ENCODE data around the gene CNIH1.

DNA sequence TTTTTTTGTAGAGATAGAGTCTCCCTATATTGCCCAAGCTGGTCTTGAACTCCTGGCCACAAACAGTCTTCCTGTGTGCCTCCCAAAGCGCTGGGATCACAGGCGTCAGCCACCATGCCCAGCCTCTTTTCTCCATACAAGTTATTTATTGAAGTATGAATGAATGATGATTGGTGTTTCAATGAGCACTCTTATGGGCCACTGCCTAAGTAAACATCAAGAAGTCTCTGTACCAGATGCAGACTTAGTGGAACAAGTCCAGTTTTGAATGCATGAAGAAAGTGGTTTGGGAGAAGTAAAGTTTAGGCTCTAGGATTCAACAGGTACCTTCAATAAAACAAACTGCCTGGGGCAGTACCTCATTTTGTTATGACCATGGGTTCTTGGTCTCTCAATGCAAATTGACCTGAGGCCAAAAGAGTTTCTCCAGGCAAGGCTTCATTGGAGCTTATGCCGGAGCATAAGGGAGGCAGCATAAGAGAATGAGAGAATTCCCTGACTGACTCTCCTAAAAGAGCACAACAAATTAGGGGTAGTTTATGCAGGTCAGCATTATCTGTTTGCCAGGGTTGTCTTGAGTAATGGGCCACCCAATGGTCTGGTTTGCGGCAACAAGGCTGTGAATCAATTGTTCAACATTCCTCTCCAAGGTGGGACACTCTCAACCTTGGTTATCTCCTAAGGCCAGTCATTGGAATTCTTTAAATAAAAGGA lies 48.7 kb upstream of the CNIH1 start:
- TF ChIP-seq, protein P1, sequence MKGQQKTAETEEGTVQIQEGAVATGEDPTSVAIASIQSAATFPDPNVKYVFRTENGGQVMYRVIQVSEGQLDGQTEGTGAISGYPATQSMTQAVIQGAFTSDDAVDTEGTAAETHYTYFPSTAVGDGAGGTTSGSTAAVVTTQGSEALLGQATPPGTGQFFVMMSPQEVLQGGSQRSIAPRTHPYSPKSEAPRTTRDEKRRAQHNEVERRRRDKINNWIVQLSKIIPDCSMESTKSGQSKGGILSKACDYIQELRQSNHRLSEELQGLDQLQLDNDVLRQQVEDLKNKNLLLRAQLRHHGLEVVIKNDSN (CRISPR knock-in tag; IDR thresholded peaks at IDR 0.05): no peak
- TF ChIP-seq CTCF (IDR thresholded peaks at IDR 0.05) (no peak), TEAD4 (CRISPR knock-in tag; IDR thresholded peaks at IDR 0.05) (no peak), CREM (CRISPR knock-in tag; IDR thresholded peaks at IDR 0.05) (no peak), ZNF263 (CRISPR knock-in tag; IDR thresholded peaks at IDR 0.05; ENCODE audit: low read depth) (no peak), E2F4 (CRISPR knock-in tag; IDR thresholded peaks at IDR 0.05; ENCODE audit: borderline replicate concordance, low read depth) (no peak), NR1H2 (CRISPR knock-in tag; IDR thresholded peaks at IDR 0.05) (no peak), MLX (CRISPR knock-in tag; IDR thresholded peaks at IDR 0.05) (no peak), ESRRA (CRISPR knock-in tag; IDR thresholded peaks at IDR 0.05; ENCODE audit: borderline replicate concordance) (no peak)
- TF ChIP-seq, protein P2, sequence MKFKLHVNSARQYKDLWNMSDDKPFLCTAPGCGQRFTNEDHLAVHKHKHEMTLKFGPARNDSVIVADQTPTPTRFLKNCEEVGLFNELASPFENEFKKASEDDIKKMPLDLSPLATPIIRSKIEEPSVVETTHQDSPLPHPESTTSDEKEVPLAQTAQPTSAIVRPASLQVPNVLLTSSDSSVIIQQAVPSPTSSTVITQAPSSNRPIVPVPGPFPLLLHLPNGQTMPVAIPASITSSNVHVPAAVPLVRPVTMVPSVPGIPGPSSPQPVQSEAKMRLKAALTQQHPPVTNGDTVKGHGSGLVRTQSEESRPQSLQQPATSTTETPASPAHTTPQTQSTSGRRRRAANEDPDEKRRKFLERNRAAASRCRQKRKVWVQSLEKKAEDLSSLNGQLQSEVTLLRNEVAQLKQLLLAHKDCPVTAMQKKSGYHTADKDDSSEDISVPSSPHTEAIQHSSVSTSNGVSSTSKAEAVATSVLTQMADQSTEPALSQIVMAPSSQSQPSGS (CRISPR knock-in tag; IDR thresholded peaks at IDR 0.05; ENCODE audit: borderline replicate concordance, low read depth): no peak
- TF ChIP-seq, protein P3, sequence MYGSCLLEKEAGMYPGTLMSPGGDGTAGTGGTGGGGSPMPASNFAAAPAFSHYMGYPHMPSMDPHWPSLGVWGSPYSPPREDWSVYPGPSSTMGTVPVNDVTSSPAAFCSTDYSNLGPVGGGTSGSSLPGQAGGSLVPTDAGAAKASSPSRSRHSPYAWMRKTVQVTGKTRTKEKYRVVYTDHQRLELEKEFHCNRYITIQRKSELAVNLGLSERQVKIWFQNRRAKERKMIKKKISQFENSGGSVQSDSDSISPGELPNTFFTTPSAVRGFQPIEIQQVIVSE (CRISPR knock-in tag; IDR thresholded peaks at IDR 0.05; ENCODE audit: borderline replicate concordance): no peak
- TF ChIP-seq, protein P4, sequence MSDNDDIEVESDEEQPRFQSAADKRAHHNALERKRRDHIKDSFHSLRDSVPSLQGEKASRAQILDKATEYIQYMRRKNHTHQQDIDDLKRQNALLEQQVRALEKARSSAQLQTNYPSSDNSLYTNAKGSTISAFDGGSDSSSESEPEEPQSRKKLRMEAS (CRISPR knock-in tag; IDR thresholded peaks at IDR 0.05): no peak
- TF ChIP-seq, protein P5, sequence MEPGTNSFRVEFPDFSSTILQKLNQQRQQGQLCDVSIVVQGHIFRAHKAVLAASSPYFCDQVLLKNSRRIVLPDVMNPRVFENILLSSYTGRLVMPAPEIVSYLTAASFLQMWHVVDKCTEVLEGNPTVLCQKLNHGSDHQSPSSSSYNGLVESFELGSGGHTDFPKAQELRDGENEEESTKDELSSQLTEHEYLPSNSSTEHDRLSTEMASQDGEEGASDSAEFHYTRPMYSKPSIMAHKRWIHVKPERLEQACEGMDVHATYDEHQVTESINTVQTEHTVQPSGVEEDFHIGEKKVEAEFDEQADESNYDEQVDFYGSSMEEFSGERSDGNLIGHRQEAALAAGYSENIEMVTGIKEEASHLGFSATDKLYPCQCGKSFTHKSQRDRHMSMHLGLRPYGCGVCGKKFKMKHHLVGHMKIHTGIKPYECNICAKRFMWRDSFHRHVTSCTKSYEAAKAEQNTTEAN (CRISPR knock-in tag; IDR thresholded peaks at IDR 0.05): no peak
- TF ChIP-seq, protein P6, sequence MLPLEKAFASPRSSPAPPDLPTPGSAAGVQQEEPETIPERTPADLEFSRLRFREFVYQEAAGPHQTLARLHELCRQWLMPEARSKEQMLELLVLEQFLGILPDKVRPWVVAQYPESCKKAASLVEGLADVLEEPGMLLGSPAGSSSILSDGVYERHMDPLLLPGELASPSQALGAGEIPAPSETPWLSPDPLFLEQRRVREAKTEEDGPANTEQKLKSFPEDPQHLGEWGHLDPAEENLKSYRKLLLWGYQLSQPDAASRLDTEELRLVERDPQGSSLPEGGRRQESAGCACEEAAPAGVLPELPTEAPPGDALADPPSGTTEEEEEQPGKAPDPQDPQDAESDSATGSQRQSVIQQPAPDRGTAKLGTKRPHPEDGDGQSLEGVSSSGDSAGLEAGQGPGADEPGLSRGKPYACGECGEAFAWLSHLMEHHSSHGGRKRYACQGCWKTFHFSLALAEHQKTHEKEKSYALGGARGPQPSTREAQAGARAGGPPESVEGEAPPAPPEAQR (CRISPR knock-in tag; IDR thresholded peaks at IDR 0.05): no peak

All from WTC11 (cell line).